ENCODE measurements around the gene LRRN2.

The LRRN2 gene

DNA sequence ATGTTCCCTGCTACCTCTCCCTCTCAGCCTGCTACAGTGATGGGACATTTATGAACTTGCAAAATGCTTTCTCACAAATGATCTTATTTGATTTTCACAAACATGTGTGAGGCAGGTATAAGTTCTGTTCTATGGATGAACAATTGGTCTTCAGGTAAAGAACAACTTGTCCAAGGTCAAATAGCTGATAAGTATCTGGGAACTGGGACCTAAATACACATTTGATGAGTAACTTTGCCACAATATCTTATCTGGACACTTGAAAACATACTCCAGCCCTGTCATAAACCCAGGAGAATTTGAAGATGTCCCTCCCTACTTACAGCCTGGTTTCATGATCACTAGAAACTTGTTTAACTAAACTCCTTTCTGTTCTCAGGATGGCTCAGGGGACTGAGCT is 23.0 kb downstream of the LRRN2 start:
- no peak for DNase-seq (ENCODE audit: low read depth)

DNA sequence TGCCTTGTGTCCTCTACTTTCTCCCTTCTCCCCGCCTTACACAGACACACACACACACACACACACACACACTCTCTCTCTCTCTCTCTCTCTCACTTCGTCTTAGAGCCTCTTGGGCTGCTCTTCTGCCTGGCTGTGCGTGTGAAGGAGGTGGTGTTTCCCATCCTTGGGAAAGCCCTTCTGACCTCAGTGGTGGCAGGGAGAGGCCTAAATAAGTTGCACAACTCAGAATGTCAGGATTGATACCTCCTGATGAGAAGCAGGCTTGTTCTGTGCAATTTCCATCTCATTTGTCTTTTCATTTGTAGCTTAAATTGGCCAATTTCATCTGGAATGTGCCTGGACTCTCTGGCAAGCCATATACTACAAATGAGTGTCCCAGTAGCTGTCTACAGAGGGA is 25.0 kb downstream of the LRRN2 start:
- no peak for DNase-seq (ENCODE audit: low read depth)

DNA sequence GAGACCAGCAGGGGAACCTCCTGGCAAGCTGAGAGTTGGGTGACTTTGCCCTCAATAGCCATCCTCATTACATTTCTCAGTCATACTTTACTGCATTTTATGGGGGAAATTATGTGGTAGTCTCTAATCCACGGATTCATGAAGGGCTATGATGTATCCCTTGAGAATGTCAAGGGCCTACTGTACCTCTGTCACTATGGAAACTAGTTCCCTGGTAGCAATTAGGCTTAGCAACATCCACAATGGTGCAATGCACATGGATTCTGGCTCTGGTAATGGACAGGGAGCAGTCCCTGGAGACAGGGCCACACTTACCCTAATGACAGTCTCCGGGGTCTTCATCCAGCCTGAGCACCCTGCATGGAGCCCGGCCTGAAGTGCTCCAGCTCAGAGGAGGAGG is 26.5 kb downstream of the LRRN2 start:
- no peak for DNase-seq (ENCODE audit: low read depth)

DNA sequence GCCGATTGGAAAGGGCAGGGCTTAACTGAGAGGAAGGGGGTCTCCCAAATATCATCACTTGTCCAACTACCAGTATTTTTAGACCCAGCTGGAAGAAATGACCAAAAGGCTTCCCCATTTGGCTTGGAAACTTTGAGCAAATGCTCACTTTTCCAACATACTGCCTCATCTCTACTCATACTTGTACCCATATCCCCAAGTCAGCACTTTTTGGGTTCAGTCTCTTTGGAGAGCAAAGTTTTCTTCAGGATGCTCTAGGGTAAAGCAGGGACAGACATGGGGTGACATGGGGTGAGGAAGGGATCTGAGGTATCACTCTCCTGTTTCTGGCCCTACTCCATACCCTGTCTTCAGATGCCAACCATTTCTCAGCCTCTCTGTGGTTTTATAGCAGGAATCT is 27.2 kb downstream of the LRRN2 start:
- no peak for DNase-seq (ENCODE audit: low read depth)

DNA sequence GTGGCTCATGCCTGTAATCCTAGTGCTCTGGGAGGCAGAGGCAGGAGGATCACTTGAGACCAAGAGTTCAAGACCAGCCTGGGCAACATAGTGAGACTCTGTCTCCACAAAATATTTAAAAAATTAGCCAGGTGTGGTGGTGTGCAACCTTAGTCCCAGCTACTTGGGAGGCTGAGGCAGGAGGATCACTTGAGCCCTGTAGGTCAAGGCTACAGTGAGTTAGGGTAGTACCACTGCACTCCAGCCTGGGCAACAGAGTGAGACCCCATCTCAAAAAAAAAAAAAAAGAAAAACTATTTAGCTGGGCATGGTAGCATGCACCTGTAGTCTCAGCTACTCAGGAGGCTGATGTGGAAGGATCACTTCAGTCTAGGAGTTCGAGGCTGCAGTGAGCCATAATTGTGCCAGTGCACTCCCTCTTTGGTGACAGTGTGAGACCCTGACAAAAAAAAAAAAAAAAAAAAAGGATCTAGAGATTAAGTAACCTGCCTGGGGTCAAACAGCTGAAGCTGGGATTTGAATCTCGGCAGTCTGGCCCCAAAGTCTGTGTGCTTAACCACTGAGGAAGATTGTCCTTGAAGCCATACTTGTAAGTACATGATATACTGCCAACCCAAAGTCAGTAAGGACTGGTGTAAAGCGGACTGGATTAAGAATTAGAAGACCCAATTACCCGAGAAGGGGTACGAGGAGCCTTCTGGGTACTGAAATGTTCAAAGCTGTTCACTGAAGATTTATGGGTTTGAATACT is 31.8 kb downstream of the LRRN2 start:
- no peak for DNase-seq (ENCODE audit: low read depth)

DNA sequence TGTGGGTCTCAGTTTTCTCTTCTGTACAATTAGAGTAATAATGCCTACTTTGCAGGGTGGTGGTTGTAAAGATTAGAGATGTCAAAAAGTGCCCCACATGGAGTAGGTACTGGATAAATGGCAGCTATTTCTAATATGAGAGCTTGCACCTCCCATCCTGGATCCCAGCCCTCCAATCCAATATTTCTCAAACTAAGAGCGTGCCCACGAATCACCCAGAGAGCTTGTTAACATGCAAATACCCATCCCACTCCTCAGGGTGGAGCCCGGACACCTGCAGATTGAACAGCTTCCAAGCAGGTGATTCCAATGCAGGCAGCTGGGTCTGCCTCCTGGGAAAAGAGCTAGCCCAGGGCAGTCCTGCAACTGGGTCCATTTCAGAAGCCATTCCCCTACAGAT is 33.0 kb downstream of the LRRN2 start:
- no peak for DNase-seq (ENCODE audit: low read depth)

DNA sequence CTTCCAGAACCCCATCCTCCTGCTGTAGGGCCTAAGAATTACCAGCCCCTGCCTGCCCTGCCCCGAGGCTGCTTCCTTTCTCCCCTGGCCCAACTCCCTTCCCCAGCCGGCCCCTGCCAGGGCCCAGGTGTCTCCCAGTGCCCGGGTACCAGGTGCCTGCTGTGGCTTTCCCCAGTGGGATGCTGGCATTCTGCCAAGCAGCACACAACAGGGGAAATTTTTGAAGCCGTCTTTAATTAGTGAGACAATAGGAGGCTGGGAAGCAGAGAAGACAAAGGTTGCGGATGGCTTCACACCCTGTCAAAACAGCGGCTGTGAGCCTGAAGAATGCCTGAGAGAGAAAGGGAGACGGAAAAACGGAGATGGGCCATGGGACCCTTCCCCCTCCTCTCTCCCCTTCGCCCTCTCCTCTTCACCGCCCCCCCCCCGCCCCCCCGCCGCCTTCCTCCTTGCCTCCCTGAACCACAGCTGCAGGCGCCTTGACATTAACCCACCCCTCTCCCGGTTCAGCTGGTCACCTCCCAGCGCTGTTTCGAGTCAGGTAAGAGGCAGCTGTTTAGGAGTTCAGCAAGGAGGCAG is 33.6 kb downstream of the LRRN2 start:
- DNase-seq (ENCODE audit: low read depth): no peak

DNA sequence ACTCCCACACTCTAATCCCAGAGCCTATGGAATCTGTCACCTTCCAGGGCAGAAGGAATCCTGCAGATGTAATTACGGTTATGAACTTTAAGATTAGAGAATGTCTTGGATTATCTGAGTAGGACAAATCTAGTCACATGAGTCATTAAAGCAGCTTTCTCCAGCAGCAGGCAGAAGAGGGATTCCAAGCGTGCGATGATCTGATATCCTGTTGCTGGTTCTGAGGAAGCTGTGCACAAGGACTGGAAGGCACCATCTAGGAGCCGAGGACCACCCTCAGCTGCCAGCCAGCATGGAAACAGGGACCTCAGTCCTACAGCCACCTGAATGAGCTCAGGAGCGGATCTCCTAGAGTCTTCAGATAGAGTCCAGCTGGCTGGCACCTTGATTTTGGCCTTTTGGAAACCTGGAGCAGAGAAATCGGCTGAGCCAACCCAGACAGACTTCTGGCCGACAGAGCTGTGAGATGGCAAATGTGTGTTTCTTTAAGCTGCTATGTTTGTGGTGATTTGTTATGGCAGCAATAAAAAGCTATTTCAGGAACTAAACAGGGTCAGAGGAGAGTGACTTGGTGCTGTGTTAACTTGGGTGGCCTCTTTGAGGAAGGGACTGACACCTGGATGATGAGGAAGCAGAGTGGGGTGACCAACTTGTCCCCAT is 34.5 kb downstream of the LRRN2 start:
- DNase-seq (ENCODE audit: low read depth): no peak

DNA sequence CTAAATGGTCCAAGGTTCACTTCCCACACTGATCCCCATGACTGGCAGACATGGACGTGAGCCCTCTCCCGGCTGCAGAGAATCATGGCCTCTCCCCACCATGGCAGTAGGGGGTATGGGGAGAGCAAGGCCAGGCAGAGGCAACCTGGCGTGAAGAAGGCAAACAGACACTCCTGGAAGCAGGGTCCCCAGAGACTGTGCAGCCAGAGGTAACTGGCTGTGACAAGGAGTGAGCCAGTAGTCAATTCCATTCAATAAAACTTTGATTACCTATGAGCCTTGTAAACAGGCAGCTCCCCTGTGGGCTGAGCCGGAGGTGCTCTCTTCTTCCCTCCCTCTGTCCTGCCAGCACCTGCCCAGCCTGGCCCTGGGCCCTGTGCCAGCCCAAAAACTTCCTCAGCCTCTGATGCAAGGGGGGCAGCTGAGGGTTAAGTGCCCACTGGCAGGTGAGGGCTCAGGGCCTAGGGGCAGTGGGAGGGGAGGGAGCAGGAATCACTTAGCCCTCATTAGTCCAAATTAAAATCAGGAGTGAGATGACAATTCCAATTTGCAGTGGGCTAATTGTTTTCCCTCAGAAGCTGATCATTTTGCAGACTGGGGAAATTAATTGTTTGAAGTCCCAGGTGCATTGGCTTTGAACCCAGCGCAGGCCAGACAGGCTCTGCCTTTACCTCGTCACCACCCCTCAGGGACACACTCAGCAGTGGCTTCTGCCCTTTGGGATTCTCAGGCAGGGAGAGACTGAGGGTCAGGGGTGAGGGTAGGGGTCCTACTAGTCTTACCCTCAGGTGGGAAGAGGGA is 35.6 kb downstream of the LRRN2 start:
- DNase-seq (ENCODE audit: low read depth): no peak

DNA sequence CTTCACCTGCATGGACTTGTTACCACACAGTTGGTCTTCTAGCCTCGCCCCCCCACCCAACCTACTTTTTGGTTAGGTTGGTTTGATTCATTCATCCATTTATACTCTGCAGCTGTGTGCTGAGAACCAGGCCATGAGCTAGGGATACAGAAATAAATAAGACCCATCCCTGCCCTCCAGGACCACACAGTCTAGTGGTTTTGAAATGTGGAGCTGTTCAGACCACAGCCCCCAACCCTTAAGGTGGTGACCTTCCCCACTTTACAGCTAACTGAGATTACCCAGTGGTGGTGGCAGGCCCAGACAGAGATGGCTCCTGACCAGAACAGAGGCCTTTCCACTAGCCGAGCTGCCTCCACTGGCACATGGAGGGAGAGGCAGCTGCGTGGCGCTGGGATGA is 37.0 kb downstream of the LRRN2 start:
- no peak for DNase-seq (ENCODE audit: low read depth)

DNA sequence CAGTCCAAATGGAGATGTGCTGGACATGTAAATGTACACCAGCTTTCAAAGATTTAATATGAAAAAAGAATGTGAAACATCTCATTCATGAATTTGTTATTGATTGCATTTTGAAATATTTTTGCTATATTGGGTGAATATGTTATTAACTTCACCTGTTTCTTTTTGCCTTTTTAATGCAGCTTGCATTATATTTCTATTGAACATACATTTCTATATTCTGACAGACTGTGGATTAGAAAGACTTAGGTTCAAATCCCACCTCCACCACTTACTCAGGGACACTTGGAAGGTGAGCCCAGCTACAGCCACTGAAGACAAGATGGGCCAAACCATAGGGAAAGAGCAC is 37.8 kb downstream of the LRRN2 start:
- DNase-seq (ENCODE audit: low read depth): no peak

DNA sequence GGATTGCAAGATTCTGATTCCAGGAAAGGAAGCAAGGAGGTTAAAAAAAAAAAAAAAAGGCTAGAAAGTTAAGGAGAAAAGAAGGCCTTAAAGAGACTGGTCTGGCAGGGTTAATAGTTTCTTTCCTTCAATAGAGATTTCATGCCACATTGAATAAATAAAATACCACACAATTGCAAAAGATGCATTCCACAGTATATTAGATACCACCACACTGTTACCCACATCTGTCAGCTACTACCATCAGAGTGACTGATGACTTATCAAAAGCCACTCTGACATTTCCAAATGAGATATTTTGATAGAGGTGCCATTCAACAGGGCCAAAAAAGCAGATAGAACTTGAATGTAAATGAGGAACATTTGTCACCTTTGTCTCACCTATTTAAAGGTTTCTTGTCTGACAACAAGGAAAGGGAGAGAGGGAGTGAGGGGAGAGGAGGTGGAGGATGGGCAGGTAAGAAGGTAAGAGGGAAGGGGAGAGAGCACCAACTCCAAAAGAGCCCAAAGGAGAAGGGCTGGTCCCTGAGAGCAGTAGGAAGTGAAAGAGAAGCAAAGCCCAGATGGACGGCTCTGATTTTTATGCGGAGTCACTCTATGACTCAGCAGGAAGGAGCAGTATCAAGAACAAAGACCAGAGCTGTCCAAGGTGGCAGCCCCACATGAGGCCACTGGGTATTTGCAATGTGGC is 38.3 kb downstream of the LRRN2 start:
- no peak for DNase-seq (ENCODE audit: low read depth)

DNA sequence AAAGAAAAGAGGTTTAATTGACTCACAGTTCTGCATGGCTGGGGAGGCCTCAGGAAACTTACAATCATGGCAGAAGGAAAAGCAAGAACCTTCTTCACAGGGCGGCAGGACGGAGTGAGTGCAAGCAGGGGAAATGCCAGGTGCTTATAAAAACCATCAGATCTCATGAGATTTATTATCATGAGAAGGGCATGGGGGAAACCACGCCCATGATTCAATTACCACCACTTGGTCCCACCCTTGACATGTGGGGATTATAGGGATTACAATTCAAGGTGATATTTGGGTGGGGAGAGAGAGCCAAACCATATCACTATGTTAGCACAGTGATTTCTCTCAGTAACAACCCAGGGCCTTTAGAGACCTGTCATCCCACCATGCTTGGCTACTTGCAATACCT is 39.9 kb downstream of the LRRN2 start:
- no peak for DNase-seq (ENCODE audit: low read depth)

DNA sequence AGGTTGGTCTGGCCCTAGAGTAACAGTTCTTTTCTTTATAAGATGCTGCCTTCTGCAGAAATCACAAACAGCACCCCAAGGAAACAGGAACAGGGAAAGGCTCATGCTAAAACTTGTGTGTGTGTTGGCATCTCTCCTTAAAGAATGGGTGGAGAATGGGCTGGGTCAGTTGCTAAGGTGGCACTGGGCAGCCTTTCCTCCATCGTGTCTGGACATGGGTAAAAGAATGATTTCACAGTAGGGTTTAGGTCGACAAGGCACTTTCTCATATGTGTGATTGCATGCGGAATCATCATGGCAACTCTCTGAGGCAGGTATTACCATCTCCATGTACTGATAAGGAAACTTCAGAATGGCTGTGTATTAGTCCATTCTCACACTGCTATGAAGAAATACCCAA is 40.3 kb downstream of the LRRN2 start:
- no peak for DNase-seq (ENCODE audit: low read depth)

DNA sequence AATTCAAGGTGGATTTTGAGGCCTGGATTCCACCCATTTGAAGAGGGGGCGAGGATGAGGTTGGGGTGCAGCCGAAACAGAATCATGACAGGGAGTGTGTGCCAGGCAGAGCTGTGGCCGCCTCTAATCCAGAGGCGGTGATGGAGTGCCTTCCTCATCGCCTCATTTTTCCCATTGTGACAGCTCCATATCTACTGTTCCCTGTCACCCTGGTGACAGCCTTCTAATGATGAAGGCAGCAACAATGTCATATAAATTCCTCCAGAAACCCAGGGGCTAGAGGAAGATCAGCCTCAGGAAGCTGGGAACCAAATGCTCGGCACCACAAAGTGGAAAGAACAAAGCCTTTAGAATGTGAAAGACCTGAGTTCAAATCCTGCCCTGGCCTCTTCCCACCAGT is 42.0 kb downstream of the LRRN2 start:
- no peak for DNase-seq (ENCODE audit: low read depth)

DNA sequence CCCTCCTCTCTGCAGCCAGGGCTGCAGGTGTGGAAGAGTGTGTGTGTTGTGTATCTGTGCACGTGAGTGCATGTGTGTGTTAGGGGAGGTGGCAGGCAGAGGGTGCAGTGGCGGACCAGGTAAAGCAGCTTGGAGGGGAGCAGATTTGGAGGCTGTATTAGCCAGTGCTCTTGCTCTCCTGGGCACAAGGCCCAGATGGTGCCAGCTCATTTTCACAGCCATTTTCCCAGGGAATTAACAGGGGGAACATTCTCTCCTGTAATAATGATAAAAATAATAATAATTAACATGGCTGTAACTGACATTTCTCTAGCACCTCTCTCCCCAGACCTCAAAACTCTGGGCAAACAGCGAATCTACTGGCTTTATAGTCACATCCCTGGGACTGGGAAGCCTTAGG is 43.6 kb downstream of the LRRN2 start:
- no peak for DNase-seq (ENCODE audit: low read depth)

DNA sequence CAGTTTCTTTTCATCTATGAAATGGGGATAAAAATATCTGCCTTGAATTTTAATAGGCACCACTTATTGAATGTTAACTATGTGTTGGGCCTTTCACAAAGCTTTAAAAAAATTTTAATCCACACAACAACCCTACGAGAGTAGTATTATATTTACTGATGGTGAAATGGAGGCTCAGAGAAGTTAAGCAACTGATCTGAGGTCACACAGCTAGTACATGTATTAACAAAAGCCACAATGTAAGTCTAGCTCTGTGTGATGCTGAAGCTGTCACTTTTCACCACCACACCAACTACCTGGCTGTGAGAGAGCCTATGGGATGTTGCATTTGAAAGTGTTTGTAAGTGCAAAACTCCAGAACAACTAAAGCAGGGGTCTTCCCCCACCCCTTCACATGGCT is 44.1 kb downstream of the LRRN2 start:
- no peak for DNase-seq (ENCODE audit: low read depth)

DNA sequence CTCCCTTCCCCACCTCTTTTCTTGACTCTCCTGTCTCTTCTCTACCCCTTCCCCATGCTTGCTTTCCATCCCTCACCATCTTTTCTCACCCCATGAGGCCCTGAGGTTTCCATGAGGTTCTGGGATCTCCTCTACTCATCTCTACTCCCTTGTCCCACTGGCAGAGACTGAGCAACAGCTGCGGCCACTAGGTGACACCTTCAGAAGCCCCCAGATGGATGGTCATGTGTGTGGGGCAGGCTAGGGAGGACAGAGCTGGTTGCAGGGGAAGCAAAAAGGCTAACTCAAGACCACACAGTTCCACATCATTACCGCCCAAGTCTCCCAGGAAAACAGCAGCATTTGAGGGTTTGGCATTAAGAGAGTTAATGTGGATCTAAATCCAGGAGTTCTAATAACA is 45.0 kb downstream of the LRRN2 start:
- DNase-seq (ENCODE audit: low read depth): no peak

DNA sequence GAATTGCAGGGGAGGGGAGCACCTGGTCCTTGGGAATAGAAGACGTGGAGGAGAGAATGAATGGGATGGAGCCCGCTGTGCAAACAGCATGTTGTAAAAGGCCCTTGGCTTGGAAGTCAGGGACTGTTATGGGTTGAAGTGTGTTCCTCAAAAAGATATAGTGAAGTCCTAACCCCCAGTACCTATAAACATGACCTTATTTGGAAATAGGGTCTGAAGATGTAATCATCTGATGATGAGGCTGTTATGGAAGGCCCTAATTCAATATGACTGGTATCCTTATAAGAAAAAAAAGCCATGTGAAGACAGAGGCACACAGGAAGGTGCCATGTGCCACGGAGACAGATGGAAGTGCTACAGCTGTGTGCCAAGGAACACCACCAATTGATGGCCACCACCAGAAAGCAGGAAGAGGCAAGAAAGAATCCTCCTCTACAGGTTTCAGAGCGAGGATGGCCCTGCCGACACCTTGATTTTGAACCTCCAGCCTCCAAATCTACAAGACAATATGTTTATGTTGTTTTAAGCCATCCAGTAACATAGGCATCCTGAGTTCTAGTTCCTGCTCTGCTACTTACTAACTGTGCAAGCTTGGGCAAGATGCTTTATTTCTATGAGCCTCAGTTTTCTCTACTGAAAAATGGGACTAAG is 51.2 kb downstream of the LRRN2 start:
- no peak for DNase-seq (ENCODE audit: low read depth)

DNA sequence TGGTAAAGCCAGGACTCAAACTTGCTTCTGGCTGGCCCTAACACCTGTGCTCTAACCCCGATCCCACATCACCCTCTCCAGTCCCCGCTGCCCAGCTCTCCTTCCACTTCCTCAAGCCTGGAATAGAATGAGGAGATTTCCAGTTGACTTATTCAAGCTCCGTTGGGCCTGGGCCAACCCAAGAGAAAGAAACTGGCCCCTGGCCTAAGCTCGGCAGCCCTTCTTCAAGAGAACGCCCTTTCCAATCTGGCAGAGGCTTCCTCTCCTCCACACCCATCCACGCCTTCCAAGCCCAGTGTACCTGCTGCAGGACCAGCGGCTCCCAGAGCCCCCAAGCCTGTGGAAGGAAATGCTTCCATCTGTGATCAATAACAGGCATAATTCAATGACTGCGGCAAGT is 51.9 kb downstream of the LRRN2 start:
- DNase-seq (ENCODE audit: low read depth): no peak

DNA sequence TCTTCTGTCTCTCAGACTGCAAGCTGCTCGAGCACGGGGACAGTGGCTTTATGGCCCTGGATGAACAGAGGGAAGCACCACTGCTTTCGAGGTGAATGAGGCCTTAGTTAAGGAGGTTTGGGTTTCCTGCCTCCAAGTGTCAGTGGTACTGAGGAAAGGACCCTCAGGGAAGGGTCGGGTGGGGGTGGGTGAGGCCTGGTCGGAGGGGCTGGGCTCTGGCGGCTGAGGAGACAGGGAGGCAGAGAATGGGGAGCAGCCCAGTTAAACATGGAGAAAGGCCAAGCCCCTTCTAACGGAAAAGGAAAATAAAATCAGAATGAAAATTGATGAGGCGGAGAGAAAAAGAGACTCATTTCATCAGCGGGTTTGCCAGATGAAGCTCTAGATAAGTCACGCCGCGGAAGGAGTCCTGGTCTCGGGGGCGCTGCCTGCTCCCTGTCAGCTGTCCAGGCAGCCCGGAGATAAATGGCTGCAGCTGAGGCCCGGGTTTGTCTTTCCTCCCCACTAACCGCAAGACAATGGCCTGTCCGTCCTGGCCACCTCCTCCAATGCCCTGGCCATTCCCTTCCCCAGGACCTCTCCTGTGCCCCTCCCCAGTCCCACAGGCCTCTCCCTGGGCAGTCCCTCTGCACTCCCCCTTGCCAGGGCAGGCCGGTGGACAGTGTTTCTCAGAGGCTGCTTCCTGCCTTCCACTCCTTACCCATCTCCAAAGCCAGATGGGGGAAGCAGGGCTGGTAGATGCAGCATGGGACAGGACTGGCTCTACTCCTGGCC is 55.2 kb downstream of the LRRN2 start:
- no peak for DNase-seq (ENCODE audit: low read depth)
